Activated naive CD8-positive, alpha-beta T cell (primary cell): Measurements from ENCODE around the gene TRPT1.

Experiments
- H3K27ac Mint-ChIP-seq: one replicate; pipeline ENCODE4 v1.8.0; 2021; ENCODE audit warnings: mixed read lengths
- H3K27me3 Mint-ChIP-seq: one replicate; pipeline ENCODE4 v1.8.0; 2021; ENCODE audit warnings: mixed read lengths
- H3K36me3 Mint-ChIP-seq: one replicate; pipeline ENCODE4 v1.8.0; 2021; ENCODE audit warnings: mixed read lengths
- H3K4me1 Mint-ChIP-seq: one replicate; pipeline ENCODE4 v1.8.0; 2021; ENCODE audit warnings: low read depth, mixed read lengths
- H3K4me3 Mint-ChIP-seq: one replicate; pipeline ENCODE4 v1.8.0; 2021; ENCODE audit warnings: mild to moderate bottlenecking, mixed read lengths
- H3K9me3 Mint-ChIP-seq: one replicate; pipeline ENCODE4 v1.8.0; 2021; ENCODE audit warnings: low read depth, mixed read lengths

Gene TRPT1

GRCh38 chr11:64241491-64242374 lies 15.7 kb upstream of the TRPT1 start:
- H3K36me3 Mint-ChIP-seq = no peaks in the 10 kb centered on the region
- H3K27ac Mint-ChIP-seq = peak overlapping the region; percentile 97
- peaks cover 27% of the 10 kb centered on the region for H3K4me1 Mint-ChIP-seq
- H3K27me3 Mint-ChIP-seq = no peaks in the 10 kb centered on the region
- H3K9me3 Mint-ChIP-seq = no peaks in the 10 kb centered on the region
- peak overlapping the region; percentile 92 for H3K4me3 Mint-ChIP-seq

- H3K9me3 Mint-ChIP-seq = no peaks in the 10 kb centered on the region
These were observed 15.2 kb upstream of the TRPT1 start for GRCh38 chr11:64241241-64241490.

DNA sequence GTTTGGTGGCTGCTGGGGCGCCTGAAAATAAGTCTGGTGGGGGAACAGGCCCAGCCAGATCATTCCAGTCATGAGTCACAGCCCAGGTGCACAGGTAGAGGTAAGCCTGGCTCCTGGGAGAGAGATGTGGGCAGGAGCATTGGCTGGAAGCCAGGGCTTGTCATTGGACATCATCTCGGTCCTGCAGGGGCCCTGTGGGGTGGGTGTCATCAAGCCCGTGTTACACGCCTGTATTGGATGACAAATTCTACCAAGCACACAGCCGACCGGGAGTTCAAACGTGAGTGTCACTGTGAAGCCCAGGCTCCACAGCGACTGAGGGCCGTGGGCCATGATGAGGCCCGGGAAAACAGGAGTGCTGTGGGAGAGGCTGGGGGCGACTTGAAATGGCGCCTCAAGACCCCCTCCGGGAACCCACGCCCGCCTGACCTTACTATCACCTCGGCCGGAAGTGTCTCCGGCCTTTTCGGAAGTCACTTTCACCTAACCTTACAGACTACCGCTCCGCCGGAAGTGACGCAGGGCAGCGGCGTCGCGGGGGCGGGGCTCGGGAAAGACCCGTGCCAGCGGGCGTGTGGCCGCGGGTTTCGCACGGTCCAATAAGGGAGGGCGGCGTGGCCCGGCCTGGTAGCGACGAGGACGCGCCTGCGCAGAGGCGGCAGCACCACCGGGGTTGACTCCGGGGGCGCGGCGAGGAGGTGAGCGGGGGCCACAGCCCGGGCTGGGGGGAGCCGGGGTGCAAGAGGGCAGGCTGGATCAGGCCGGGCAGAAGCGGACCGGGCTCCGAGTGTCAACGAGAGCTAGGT lies 14.7 kb upstream of the TRPT1 start, which contains the start of gene FKBP2:
TSS of gene FKBP2 (plus strand) at position 661 of the 806 bp plus-strand sequence. CDS start 1,293 bp downstream, outside the sequence.
- Mint-ChIP-seq H3K9me3 (no peaks in the 10 kb centered on the region), H3K36me3 (no peaks in the 10 kb centered on the region), H3K27me3 (no peaks in the 10 kb centered on the region), H3K27ac (peak within 1 kb of the TSS; percentile 97), H3K4me1 (peaks cover 27% of the 10 kb centered on the region), H3K4me3 (peak within 1 kb of the TSS; percentile 92)

More at GRCh38 chr11:64241241-64241490, 15.2 kb upstream of the TRPT1 start:
- H3K4me1 Mint-ChIP-seq = peaks cover 27% of the 10 kb centered on the region
- H3K36me3 Mint-ChIP-seq = no peaks in the 10 kb centered on the region
- no peaks in the 10 kb centered on the region for H3K27me3 Mint-ChIP-seq
- peak overlapping the region; percentile 92 for H3K4me3 Mint-ChIP-seq
- peak overlapping the region; percentile 97 for H3K27ac Mint-ChIP-seq

- H3K4me3 Mint-ChIP-seq = peak overlapping the region; percentile 92
- H3K9me3 Mint-ChIP-seq = no peaks in the 10 kb centered on the region
- no peaks in the 10 kb centered on the region for H3K36me3 Mint-ChIP-seq
- H3K27me3 Mint-ChIP-seq = no peaks in the 10 kb centered on the region
- peaks cover 33% of the 10 kb centered on the region for H3K4me1 Mint-ChIP-seq
- peak overlapping the region; percentile 97 for H3K27ac Mint-ChIP-seq
These were observed 13.9 kb upstream of the TRPT1 start for GRCh38 chr11:64239662-64240434.

GRCh38 chr11:64238999-64239398 lies 13.0 kb upstream of the TRPT1 start:
- Mint-ChIP-seq H3K27ac (peak overlapping the region; percentile 34), H3K4me3 (peak overlapping the region; percentile 27), H3K27me3 (no peaks in the 10 kb centered on the region), H3K9me3 (no peaks in the 10 kb centered on the region), H3K4me1 (peaks cover 33% of the 10 kb centered on the region), H3K36me3 (no peaks in the 10 kb centered on the region)

DNA sequence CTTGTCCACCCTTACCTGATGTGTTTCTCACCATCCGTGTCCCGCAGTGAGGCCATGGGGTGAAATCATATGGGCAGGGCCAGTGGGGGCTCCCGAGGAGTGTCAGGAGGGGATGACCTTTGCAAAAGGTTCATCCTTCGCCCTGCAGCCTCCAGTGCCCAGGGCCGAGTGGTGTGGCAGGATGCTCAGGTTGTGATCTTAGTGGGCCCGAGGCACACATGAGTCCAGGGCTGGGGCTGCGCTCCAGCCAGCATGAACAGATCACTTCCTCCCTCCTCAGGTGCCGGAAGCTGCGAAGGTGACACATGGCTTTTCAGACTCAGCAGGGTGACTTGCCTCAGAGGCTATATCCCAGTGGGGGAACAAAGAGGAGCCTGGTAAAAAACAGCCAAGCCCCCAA lies 12.1 kb upstream of the TRPT1 start:
- Mint-ChIP-seq H3K4me1 (peaks cover 31% of the 10 kb centered on the region), H3K36me3 (no peaks in the 10 kb centered on the region), H3K27me3 (no peaks in the 10 kb centered on the region), H3K9me3 (no peaks in the 10 kb centered on the region), H3K27ac (peak overlapping the region; percentile 34), H3K4me3 (no peak overlapping the region)

- Mint-ChIP-seq H3K9me3 (no peaks in the 10 kb centered on the region), H3K27me3 (no peaks in the 10 kb centered on the region), H3K36me3 (no peaks in the 10 kb centered on the region), H3K4me1 (peaks cover 29% of the 10 kb centered on the region), H3K4me3 (no peak overlapping the region), H3K27ac (no peak overlapping the region)
These were observed 11.5 kb upstream of the TRPT1 start for GRCh38 chr11:64237484-64237951.

DNA sequence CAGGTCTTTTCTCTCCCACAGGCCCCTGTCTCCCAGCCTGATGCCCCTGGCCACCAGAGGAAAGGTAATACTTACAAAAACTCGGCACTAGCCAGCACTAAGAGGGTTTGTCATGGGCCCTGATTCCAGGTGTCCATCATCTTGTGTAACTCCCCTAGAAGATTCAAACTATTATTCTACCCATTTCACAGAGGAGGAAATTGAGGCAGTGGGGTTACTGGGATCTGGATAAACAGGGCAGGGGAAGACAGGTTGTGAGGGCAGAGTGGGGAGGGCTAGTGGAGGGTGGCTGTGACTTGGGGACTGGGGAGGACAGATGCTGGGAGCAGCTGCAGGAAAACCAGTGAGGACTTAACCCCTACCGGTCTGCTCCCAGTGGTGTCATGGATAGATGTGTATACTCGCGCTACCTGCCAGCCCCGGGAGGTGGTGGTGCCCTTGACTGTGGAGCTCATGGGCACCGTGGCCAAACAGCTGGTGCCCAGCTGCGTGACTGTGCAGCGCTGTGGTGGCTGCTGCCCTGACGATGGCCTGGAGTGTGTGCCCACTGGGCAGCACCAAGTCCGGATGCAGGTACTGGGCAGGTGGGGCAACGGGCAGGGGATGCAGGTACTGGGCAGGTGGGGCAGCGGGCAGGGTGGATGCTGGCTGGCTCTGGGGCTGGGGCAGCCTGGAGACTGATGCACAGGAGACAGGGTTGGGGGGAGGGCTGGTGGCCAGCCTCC lies 9.6 kb upstream of the TRPT1 start:
- Mint-ChIP-seq H3K4me3 (peak overlapping the region; percentile 87), H3K4me1 (peaks cover 39% of the 10 kb centered on the region), H3K27ac (peak overlapping the region; percentile 84), H3K9me3 (no peaks in the 10 kb centered on the region), H3K36me3 (no peaks in the 10 kb centered on the region), H3K27me3 (no peaks in the 10 kb centered on the region)

GRCh38 chr11:64234647-64235379 lies 8.8 kb upstream of the TRPT1 start:
- H3K36me3 Mint-ChIP-seq = no peaks in the 10 kb centered on the region
- H3K27me3 Mint-ChIP-seq = no peaks in the 10 kb centered on the region
- no peak overlapping the region for H3K27ac Mint-ChIP-seq
- peaks cover 35% of the 10 kb centered on the region for H3K4me1 Mint-ChIP-seq
- no peaks in the 10 kb centered on the region for H3K9me3 Mint-ChIP-seq
- peak overlapping the region; percentile 87 for H3K4me3 Mint-ChIP-seq

DNA sequence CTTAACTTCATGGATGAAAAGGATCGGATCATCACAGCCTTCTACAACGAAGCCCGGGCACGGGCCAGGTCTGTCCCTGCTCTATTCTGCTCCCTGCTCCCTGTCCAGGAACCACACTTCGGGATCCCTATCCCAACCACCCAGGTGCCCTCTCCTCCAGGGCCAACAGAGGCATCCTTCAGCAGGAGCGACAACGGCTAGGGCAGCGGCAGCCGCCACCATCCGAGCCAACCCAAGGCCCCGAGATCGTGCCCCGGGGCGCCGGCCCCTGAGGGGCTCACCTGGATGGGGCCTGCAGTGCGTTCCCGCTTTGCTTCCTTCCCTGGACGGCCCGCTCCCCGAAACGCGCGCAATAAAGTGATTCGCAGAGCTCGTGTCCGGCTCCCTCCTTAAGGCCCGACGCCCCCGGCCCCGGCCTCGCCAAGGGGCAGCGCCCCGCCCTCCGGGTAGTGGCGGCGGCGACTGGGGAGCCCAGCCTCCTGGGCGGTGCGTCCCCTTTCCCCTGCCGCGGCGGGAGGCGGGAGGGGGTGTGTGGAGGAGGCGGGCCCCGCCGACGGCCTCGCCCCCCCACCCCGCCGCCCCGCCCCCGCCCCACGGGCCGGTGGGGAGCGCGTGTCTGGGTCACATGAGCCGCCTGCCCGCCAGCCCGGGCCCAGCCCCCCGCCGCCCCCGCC lies 8.1 kb upstream of the TRPT1 start, which contains the start of gene VEGFB:
TSS of gene VEGFB (plus strand) at position 672 of the 674 bp plus-strand sequence. CDS start 250 bp downstream, outside the sequence.
- peaks cover 38% of the 10 kb centered on the region for H3K4me1 Mint-ChIP-seq

DNA sequence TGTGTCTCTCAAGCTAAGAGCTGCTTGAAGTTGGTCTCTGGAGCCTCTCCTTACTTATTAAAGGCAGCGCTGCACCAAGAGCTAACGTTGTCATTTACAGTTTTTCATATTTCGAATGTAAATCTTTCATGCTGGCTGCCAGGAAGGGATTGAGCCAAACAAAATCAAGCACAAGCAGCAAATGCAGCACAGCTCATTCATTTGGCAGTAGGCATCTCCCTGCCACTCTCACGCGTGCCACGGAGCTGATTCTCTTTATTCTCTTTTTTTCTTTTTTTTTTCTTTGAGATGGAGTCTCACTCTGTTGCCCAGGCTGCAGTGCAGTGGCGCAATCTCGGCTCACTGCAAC lies 7.0 kb upstream of the TRPT1 start:
- peak overlapping the region; percentile 76 for H3K4me3 Mint-ChIP-seq
- H3K27ac Mint-ChIP-seq = peak overlapping the region; percentile 54
- no peaks in the 10 kb centered on the region for H3K36me3 Mint-ChIP-seq
- H3K4me1 Mint-ChIP-seq = peaks cover 37% of the 10 kb centered on the region
- H3K9me3 Mint-ChIP-seq = no peaks in the 10 kb centered on the region
- no peaks in the 10 kb centered on the region for H3K27me3 Mint-ChIP-seq

More for the DNA sequence above, 8.1 kb upstream of the TRPT1 start, which contains the start of gene VEGFB:
- Mint-ChIP-seq H3K27ac (peak within 1 kb of the TSS; percentile 84), H3K9me3 (no peaks in the 10 kb centered on the region), H3K27me3 (no peaks in the 10 kb centered on the region), H3K4me3 (peak within 1 kb of the TSS; percentile 87), H3K36me3 (no peaks in the 10 kb centered on the region)

DNA sequence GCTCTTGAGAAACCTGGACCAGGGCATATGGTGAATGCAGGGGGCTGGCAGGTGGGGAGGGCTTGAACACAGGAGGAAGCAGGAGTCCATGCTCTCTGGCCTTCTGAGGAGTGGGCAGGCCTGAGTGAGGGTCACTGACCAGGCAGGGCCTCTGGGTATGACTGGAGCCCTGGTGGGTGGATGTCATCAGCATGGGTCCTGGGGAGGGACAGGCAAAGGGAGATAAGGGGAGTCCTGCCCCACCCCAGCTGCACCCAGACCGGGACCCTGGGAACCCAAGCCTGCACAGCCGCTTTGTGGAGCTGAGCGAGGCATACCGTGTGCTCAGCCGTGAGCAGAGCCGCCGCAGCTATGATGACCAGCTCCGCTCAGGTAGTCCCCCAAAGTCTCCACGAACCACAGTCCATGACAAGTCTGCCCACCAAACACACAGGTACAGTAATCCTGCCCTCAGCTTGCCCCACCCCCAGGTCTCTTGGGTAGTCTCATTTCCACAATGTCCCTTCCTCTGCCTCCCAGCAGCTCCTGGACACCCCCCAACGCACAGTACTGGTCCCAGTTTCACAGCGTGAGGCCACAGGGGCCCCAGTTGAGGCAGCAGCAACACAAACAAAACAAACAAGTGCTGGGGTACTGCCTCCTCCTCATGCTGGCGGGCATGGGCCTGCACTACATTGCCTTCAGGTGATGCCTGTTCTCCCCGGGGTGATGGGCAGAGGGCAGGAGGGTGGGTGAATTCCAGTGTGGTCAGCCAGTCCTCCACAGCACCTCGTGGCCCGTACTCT lies 6.4 kb upstream of the TRPT1 start:
- H3K36me3 Mint-ChIP-seq = no peaks in the 10 kb centered on the region
- H3K4me3 Mint-ChIP-seq = peak overlapping the region; percentile 80
- H3K4me1 Mint-ChIP-seq = peaks cover 41% of the 10 kb centered on the region
- no peaks in the 10 kb centered on the region for H3K9me3 Mint-ChIP-seq
- H3K27ac Mint-ChIP-seq = peak overlapping the region; percentile 54
- H3K27me3 Mint-ChIP-seq = no peaks in the 10 kb centered on the region
